NCI-H2227 (cell line): ENCODE data around the gene PRCC.

Experiments
- DNase-seq: peaks from one replicate; lab custom pipeline; 2025; ENCODE audit not compliant: unreplicated experiment; lab: John Stamatoyannopoulos, UW

Gene PRCC, protein sequence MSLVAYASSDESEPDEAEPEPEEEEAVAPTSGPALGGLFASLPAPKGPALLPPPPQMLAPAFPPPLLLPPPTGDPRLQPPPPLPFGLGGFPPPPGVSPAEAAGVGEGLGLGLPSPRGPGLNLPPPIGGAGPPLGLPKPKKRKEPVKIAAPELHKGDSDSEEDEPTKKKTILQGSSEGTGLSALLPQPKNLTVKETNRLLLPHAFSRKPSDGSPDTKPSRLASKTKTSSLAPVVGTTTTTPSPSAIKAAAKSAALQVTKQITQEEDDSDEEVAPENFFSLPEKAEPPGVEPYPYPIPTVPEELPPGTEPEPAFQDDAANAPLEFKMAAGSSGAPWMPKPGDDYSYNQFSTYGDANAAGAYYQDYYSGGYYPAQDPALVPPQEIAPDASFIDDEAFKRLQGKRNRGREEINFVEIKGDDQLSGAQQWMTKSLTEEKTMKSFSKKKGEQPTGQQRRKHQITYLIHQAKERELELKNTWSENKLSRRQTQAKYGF

DNA sequence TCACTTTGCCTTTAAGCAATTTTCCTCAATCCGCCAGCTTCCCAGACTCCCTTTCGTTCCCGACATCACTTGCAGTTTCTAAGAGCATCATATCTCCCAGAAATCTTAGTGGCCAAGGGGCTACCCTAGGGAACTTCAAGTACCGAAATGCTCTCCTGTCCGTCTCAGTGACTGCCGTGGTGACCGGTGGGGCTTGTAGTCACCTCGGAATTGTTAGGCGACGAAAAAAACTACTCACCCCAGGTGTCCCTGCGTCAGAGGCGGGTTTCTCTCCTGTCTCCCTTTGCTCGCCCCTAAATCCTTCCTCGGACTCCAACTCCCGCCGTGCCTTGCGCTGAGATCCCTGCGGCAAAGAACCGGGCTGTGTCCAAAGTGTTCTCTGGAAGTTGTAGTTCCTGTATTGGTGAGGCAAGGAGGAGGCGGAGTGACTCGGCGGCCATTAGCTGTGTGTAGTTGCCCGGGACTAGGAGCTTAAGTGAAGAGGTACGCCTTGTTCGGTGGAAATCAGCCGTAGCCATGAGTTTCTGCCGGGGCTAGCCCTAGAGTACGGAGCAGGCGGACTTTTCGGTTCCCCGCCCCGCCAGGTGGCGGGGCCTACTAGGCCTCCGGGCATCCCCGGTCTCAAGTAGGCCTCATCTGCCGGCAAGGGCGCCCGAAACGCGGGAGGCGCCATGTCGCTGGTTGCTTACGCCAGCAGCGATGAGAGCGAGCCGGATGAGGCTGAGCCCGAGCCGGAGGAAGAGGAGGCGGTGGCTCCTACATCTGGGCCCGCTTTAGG is at the start of gene PRCC:
TSS of gene PRCC (plus strand) at position 435 of the 778 bp plus-strand sequence. CDS start at position 672, 237 bp downstream.
- DNase-seq: peak; percentile 99

DNA sequence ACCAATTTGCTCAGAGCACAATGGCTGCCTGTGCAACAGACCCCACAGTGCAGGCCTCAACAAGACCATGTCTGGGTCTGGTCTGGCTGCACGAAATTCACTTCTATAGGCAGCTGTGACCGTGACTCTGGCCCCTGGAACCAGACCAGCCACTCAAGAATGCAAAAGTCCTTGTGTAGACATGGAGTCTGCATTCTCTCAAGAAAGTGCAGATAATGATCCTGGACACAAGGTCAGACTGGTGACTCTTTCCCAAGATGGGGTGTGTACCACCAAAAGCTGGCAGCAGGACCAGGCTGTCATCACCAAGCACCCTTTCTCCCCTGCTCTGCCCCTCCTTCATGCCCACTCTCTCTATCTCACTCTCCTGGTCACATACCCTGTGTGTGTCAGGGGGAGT is 46.2 kb upstream of the PRCC start:
- DNase-seq: no peak

DNA sequence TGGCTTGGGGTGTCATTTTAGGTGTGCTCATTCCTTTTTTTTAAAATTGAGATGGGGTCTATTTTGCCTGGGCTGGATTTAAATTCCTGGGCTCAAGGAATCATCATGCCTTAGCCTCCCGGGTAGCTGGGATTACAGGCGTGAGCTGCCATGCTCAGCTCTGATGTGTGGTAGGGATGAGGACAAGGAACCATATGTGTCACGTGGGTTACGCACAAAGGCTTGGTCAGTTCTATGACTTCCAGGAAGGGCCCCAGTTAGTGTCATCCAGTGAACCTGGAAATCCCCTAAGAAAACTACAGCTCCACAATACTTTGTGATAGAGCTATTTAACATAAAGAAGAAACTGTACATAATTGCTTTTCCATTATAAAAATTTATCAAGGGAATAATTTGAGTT is 45.8 kb upstream of the PRCC start:
- no peak for DNase-seq

DNA sequence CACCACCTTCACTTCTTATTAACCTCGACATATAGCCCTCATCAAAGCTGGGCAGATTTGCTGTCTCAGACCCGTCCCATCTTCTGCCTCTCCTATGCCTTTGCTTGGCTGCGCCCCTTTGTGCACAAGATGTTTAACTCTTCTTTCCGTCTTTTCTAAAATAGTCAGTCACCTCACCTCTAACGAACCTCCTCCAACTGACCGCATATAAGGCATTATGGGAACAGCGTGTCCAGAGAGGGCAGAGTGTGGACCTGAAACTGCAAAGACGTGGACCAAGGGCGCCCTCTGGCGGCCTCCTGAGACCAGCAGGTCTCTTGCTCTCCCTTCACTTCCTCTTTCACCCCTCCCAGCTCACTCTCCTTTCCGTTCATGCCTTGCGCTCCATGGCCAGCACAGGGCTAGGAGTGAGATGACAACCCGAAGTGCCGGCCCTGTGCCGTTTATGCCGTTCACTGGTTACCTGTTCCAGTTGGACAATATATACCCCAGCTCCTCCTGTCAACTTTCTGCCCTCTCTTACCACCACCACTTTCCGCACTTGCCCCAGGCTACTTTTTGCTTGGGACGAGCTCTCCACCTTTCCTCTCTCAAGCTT is 41.6 kb upstream of the PRCC start:
- DNase-seq: peak; percentile 87

DNA sequence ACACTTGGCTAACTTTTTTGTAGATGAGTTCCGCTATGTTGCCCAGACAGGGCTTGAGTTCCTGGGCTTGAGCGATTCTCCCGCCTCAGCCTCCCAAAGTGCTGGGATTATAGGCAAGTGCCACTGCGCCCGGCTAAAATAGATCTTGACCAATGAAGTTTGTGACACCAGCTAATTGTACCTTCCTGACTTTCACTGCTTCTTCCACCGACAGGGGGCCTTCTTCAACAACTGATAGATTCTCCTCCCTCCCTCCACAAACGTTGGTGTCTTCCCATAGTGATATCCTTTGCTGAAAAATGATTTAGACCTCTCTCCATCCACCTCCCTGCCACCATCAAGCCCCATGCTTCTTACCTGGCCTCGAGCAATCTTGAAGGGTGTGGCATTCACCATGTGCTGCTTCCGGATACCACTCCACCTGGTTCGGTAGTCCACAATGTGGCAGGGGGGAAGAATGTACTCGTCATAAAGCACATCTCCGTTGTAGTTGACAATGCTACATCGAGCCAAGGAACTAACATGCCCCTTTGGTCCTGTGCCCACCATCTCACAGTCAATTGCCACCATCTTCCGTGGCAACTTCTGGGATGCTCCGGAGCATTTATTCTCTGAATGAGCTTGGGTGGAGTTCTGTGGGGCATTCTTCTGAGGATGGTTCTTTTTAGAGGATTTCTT is 40.6 kb upstream of the PRCC start:
- peak; percentile 67 for DNase-seq

DNA sequence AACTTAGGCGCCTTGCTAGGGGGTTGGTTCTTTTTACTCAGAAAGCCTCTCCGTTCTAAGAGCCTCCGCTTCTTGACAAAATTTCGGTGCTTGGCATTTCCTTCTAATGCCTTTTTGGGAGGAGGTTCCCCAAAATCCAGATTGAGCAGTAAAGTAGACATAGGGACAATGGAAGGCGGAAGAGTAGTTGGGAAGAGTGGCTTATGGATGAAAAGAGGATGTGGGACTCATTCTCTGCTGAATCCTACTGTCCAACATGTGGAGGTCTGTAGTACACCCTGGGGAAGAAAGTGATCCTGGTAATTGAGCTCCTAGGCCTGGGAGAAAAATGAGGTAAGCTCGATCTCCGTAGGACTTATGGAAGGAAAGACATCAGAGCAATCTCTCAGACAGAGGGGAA is 39.8 kb upstream of the PRCC start:
- no peak for DNase-seq

DNA sequence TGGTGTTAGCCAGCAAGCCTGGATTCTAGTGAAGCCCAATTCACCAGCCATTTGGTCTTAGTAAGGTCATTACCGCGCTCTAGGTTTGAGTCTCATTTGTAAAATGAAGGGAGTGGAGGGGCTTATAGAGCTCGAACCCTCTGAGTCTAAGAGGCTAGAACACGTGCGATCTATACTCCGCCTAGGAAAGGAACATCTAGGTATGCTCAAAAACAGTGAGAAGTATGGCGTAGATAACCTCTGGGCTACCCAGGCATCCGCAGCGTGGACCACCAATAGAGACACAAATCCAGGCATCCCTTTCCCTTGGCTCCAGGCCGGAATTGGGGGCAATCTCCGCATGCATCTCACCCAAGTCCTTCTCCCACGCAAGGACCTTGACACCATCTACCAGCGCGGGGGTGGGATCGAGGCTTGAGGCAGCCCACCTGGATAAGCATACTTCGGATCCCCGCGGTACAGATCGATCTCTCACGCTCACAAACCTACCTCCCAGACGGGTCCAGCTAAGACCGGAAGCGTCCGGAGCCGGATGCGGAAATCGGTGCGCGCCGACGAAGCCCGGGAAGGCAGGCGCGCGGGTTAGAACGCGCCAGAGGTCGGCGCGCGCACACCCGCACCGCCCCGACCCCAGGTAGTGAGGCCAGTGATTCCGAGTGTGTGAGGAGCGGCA is 39.3 kb upstream of the PRCC start, which contains the start of gene METTL25B:
TSS of gene METTL25B (plus strand) at position 544 of the 673 bp plus-strand sequence. CDS start 636 bp downstream, outside the sequence.
- peak; percentile 93 for DNase-seq

DNA sequence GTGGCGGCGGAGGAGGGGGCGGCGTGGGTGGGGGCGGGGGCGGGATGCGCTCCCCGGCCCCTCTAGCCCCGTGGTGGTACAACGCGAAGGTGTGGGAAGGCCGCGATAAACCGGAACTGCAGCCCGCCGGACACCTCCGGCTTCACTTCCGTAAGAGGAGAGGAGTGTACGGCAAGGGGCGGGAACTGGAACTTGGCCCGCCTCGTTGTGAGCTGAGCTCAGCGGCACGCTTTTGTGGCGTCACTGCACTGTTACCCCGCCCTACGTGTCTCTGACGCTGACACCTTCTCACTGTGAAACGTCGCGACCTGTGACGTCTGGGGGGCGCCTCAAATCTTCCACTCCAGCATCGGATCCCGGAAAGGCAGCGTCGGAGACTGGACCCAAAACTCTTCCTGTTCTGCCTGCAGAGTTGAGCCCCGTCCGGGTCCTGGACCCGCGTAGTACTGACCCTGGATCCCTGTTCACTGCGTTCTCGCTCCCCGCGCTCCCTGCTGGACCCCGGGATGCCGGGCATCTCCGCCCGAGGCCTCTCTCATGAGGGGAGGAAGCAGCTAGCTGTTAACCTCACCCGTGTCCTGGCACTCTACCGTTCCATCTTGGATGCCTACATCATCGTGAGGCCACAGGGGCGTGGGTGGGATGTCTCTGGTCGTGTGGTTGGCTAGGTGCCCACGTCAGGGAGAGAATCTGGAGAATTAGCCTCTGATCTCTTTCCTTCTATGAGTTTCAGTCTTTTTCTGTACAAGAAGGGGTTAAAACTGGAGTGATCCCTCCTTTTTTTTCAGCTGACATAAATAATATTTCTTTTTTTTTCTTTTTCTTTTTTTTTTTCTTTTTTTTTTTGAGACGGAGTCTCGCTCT is 38.5 kb upstream of the PRCC start, which contains the start of gene ISG20L2:
TSS of gene ISG20L2 (minus strand) at position 168 of the 864 bp plus-strand sequence. CDS start 1,114 bp downstream, outside the sequence.
- DNase-seq: peak; percentile 98

DNA sequence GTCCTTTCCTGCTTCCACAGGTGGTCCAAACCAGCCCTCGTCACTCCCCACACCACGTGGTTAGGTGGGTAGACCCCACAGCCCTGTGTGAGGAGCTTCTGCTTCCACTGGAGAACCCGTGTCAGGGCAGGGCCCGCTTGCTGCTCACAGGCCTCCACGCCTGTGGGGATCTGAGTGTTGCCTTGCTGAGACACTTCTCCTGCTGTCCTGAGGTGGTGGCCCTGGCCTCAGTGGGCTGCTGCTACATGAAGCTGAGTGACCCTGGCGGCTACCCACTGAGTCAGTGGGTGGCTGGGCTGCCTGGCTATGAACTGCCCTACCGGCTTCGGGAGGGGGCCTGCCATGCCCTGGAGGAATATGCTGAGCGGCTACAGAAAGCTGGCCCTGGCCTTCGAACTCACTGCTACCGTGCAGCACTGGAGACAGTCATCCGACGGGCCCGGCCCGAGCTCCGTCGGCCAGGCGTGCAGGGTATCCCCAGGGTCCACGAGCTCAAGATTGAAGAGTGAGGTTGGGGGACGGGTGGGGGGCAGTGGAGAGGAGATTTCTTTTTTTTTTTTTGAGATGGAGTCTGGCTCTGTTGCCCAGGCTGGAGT is 33.2 kb upstream of the PRCC start:
- DNase-seq: no peak

DNA sequence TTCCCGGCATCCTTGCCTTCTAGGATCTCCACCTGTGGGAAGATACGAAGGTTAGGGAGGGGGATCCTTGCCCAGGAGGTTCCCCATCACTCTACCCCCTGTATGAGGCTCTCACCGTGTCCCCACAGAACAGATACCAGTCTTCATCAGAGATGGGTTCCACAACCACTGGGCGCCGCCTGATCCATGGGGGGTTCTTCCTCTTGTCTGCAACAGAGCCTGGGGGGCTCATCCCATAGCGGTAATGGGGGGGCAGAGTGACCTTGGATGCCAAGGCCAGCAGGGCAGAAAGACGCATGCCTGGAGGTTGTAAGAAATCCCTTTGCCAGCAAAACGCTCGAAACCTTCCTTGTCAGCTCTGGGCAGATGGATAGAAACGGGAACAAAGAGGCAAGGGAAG is 28.9 kb upstream of the PRCC start:
- no peak for DNase-seq

DNA sequence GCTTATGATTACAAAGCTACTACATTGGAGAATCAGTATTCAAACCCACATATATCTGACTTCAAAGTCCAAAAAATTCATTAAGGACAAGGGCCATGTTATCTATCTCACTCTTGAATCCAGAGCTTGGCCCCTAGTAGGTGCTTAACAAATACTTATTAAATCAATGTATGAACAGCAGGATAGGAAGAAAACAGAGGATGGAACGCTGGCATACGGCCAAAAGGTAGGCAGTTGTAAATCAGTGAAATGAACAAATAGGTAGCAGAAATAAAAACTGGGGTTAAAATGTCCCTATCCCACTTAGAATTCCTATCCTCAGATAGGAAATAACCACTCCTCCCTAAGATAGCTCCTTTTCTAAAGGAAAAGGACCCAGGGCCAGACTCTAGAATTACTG is 28.4 kb upstream of the PRCC start:
- DNase-seq: no peak

DNA sequence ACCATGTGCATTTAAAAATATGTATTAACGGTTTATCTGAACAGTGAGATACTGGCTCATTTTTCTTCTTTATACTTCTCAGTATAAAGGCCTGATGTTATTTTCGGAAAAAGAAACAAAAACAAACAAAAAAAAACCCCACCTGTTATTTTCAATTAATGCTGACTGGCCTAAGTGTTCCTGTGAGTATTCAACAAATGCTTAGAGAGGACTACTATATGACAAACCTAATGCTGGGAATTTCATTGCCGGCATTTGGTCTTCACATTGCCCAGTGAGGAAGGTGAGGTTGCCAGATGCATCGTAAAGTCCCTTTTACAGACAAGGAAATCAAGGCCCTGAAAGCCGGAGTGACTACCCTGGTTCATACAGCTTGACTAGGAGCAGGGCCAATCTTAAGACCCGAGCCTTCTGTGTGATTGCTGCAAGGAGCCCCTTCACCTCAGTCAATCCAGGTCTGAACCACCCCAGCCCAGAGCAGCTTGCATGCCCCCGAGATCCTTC is 27.0 kb upstream of the PRCC start:
- DNase-seq: no peak

DNA sequence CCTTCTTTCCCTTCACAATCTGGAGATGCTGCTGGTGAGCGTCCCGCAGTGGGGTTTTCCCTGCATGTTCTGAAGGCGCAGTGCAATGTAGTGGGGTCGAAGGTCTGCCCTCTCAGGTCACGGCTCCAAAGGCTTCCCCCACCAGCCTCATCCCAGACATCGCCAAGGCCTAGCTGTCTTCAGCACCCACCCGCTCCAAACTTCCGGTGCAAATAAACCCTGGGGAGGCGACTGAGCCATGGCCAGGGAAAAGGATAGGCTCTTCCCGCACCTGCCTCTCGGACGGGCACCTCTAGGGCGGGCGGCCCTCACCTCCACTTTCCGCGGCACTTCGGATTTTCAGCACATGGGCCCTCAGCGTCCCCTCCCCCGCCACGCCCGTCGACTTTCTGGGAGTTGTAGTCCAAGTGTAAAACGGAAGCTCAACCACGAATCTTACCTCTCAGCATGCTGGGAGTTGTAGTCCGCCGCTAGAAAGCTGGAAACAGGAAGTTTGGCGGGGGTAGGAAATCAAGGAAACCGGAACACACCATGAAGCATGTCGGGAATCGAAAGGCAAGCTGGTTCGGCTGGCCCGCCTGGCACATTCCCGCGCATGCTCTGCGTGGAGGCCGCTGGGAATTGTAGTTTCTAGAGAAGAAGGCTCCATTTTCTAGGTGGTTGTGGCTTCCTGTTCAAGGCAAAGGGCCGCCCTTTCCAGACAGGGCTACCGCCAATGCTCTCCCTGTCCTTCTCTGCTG is 26.4 kb upstream of the PRCC start, which contains the start of gene MRPL24:
TSS of gene MRPL24 (minus strand) at position 348 of the 740 bp plus-strand sequence. CDS start 2,384 bp downstream, outside the sequence.
- peak; percentile 99 for DNase-seq

DNA sequence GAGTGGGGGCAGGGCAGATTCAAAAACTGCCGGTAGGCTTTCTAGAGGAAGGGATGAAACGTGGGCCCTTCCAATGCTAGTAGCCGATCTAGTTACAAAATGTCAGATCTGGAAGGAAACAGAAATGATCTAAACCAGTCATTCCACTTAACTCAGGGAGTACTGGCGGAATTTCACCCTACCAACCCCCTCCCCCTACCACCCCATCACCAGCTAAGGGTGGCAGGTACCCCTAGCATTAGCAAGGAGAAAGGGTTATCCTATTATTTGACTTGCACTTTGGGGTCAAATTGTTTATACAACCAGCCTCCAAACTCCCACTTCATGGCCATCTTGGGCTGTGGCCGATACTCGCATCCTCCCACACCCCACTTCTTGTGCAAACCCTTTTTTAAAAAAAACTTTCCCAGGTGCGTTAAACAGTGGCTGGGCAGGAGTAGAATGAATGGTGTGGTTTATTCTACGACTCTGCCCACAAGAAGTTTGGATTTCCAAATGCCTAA is 25.8 kb upstream of the PRCC start:
- DNase-seq: no peak

DNA sequence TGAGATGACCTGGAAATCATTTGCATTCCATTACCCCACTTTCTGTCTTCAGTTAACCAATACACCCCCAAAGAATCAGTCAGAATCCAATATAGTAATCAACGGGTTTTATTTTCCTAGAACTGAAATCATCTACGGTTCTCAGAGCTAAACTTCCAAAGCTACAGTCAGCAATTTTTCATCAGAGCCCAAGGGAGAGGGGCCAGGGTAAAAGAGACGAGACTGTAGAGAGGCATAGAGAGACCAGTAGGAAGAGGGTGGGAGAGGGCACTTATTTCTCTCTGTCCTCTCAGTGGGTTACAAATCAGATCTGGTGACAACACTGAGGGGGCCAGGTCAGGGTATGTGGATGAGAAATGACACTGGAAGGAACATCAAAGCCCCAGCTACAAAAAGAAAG is 25.3 kb upstream of the PRCC start:
- no peak for DNase-seq

DNA sequence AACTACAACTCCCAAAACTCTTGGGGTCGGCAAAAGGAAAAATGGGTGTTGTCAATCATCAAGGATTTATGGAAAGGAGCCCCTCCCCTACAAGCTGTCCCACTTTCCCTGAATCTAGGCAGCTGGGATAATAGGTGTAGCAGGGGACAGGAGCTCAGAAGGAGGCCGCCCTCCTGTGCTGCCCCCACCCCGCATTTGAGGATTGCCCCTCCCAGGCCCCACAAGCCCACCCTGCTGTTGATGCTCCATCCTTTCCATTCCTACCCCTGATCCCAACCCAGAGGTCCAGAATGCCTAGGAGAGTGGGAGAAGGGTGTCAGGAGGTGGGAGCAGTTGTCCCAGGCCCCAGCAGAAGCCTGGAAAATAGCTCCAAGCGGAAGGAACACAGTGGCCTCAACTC is 24.5 kb upstream of the PRCC start:
- no peak for DNase-seq

DNA sequence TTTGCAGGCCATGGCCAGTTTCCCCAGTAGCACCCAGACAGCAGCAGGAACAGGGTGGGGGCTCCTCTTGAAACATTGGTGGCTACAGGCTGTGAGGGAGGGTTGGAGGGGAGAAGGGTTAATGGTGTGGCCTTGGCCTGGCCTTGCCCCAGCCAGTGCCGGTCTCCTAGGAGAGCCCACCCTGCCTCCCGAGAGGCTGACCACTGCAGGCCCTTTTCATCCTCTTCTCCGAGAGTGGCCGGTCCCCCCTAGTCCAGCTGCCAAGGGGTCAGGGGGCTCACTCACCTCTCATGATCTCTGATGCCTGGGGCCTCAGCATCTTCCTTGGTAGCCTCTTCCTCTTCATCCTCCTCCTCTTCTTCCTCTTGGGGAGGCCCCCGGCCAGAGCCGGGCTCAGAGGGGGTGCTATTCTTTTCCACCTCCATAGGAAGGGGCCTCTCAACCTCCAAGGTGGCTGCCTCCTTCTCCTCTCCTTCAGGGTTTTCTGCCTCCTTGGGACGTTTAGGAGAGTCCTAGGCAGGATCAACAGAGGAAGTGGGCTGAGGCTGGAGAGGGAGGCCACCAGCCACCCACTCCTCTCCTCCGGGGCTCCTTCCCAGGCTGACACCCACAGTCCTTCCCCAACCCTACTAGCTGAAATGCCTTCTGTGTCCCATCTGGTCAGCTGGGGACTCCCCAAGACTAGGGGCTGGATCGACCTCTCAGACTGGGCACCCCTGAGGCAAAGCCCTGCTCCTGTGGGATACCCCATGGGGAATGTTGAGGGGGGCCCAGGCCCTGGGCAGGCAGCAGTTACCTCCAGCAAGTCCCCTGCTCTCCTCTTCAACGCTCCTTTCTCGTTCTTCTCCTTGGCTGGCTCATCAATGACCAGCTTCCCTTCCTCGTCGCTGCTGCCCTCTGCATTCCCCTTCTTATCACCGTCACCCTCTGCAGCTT is 23.7 kb upstream of the PRCC start:
- DNase-seq: no peak
